GM23338 (cell line): ENCODE data around the gene HOXB4. TPM values are rescaled to one million over a fixed set of nuclear protein-coding genes. Genes with fewer than 3 reads are reported as not detected.

Experiments used
- ATAC-seq: fragments of 200-7000 bp; cut with Tn5 transposase; 3 replicates; pipeline ENCODE4 v1.9.1; 2020
- DNase-seq: peaks from one replicate; pipeline ENCODE4 v3.0.0-alpha.2; 2015; ENCODE audit warnings: low spot score
- H2AFZ ChIP-seq: fragments of 200-600 bp; sonication (generic); 2 replicates; pipeline ENCODE4 v1.8.0; 2016; ENCODE audit warnings: antibody characterized with exemption, mild to moderate bottlenecking, moderate library complexity
- H3F3A ChIP-seq: fragments of 200-600 bp; sonication (generic); replicated peaks from 2 replicates; pipeline ENCODE4 v1.8.0; 2017; ENCODE audit warnings: antibody characterized with exemption, mixed run types, low read depth
- H3K27ac ChIP-seq: fragments of 200-600 bp; sonication (generic); 2 replicates; pipeline ENCODE4 v1.6.1; 2016; ENCODE audit warnings: low read depth
- H3K27me3 ChIP-seq: fragments of 200-600 bp; sonication (generic); 2 replicates; pipeline ENCODE4 v1.8.0; 2016; ENCODE audit warnings: mild to moderate bottlenecking, mixed run types, moderate library complexity; ENCODE audit not compliant: insufficient read depth
- H3K36me3 ChIP-seq: fragments of 200-600 bp; sonication (generic); 2 replicates; pipeline ENCODE4 v1.8.0; 2016; ENCODE audit warnings: mild to moderate bottlenecking; ENCODE audit not compliant: insufficient read depth
- H3K4me1 ChIP-seq: fragments of 200-600 bp; sonication (generic); 2 replicates; pipeline ENCODE4 v1.8.0; 2016; ENCODE audit warnings: mild to moderate bottlenecking, moderate library complexity; ENCODE audit not compliant: insufficient read depth
- H3K4me2 ChIP-seq: fragments of 200-600 bp; sonication (generic); 2 replicates; pipeline ENCODE4 v1.7.1; 2017; ENCODE audit warnings: mixed run types
- H3K4me3 ChIP-seq: fragments of 200-600 bp; sonication (generic); 2 replicates; pipeline ENCODE4 v1.6.1; 2016; ENCODE audit warnings: mixed run types
- H3K79me2 ChIP-seq: fragments of 200-600 bp; sonication (generic); replicated peaks from 2 replicates; pipeline ENCODE4 v1.8.0; 2017; ENCODE audit warnings: mild to moderate bottlenecking; ENCODE audit not compliant: insufficient read depth
- H3K9me2 ChIP-seq: fragments of 200-600 bp; sonication (generic); 2 replicates; pipeline ENCODE4 v1.8.0; 2017; ENCODE audit not compliant: insufficient read depth
- H4K20me1 ChIP-seq: fragments of 200-600 bp; sonication (generic); replicated peaks from 2 replicates; pipeline ENCODE4 v1.8.0; 2017; ENCODE audit warnings: mild to moderate bottlenecking; ENCODE audit not compliant: insufficient read depth
- H3K27ac Mint-ChIP-seq: 2 replicates; pipeline ENCODE4 v1.8.0; 2020; ENCODE audit warnings: inconsistent platforms, mild to moderate bottlenecking, moderate library complexity, mixed read lengths
- H3K27me3 Mint-ChIP-seq: 3 replicates; pipeline ENCODE4 v1.8.0; 2022; ENCODE audit warnings: low read depth, mild to moderate bottlenecking, moderate library complexity, mixed read lengths, inconsistent platforms; ENCODE audit not compliant: insufficient read depth, poor library complexity
- H3K36me3 Mint-ChIP-seq: 3 replicates; pipeline ENCODE4 v1.8.0; 2021; ENCODE audit warnings: low read depth, mild to moderate bottlenecking, inconsistent platforms, moderate library complexity, mixed read lengths
- H3K4me1 Mint-ChIP-seq: 3 replicates; pipeline ENCODE4 v1.8.0; 2020; ENCODE audit warnings: mild to moderate bottlenecking, inconsistent platforms, mixed read lengths
- H3K4me3 Mint-ChIP-seq: 3 replicates; pipeline ENCODE4 v1.8.0; 2021; ENCODE audit warnings: moderate library complexity, mild to moderate bottlenecking, inconsistent platforms, mixed read lengths
- H3K9me3 Mint-ChIP-seq: 3 replicates; pipeline ENCODE4 v1.8.0; 2020; ENCODE audit warnings: moderate library complexity, mild to moderate bottlenecking, inconsistent platforms, mixed read lengths
- CTCF ChIP-seq, 2 experiments: fragments of 200-600 bp in 1 of 2; sonication (generic) in 1 of 2; conservative IDR thresholded peaks; 2 replicates each; pipeline versions ENCODE4 v1.5.1 to v1.6.1; 2016 to 2017; ENCODE audit warnings: antibody characterized with exemption in 2 of 2, low read depth in 2 of 2, mild to moderate bottlenecking in 2 of 2, moderate library complexity in 1 of 2
- ETS1 ChIP-seq: IDR thresholded peaks from 2 replicates; pipeline ENCODE4 v1.6.1; 2016; ENCODE audit warnings: antibody characterized with exemption
- EZH2 ChIP-seq: fragments of 200-600 bp; sonication (generic); IDR thresholded peaks from one replicate; pipeline ENCODE4 v1.8.0; 2017; ENCODE audit warnings: antibody characterized with exemption, mild to moderate bottlenecking, low read depth; ENCODE audit not compliant: unreplicated experiment
- NANOG ChIP-seq: IDR thresholded peaks from 2 replicates; pipeline ENCODE4 v1.6.1; 2016; ENCODE audit warnings: antibody characterized with exemption, borderline replicate concordance
- POLR2AphosphoS5 ChIP-seq: IDR thresholded peaks from 2 replicates; pipeline ENCODE4 v1.6.1; 2016; ENCODE audit warnings: antibody characterized with exemption, low read depth
- STAT1 ChIP-seq: IDR thresholded peaks from one replicate; pipeline ENCODE4 v1.6.1; 2016; ENCODE audit warnings: antibody characterized with exemption; ENCODE audit not compliant: unreplicated experiment
- ZNF114 ChIP-seq: fragments of 250-450 bp; sonication (Bioruptor Pico); IDR thresholded peaks from 2 replicates; pipeline ENCODE4 v1.5.0; 2020; ENCODE audit warnings: mild to moderate bottlenecking, moderate library complexity
- polyA plus RNA-seq: library from polyadenylated mRNA; unstranded; fragments of >200 nt; fragmentation: Nextera tagmentation; extraction: Ambion mirVana; gene quantifications from 2 replicates; pipeline ENCODE4 v1.2.1, GENCODE V29; 2016
- total RNA-seq: library from RNA; depleted of rRNA; stranded (reverse); fragments of >200 nt; shearing (Covaris generic); gene quantifications from 2 replicates; pipeline ENCODE4 v1.2.3, GENCODE V29; 2014

Gene HOXB4
- total and polyA plus RNA-seq, 2 experiments from 2014 or later, result not detected

DNA sequence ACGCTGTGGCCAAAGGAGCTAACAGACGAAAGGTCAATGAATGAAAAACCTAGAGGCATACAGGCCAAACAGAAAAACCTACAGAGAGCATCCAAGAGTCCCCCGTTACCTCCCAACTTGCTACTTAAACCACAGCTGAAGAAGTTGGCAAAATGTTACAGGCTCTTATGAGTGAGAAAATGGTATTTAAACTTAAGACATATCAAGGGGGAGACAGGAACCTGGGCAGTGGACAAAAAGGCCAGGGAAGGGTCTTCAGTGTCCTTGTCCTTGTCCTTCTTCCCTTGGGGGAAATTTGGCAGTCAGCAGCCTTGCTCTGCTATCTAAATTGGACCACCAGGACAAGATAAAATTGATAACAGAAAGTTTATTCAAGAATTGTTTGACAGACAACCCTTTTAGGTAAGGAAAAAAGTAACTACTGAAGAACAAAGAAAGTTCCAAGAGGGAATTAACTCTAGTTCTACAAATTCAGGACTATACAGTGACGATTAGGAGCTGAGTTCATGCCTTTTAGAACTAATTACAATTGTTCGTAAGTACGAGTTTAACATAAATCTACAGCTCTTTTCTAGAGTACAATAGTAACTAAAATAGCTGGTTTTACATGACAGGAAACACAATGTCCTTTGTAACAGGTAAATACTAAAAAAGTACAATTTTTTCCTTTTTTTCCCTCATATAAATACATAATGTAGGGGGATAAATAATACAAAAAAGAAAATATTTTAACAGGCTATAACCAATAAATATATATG is 29.4 kb downstream of the HOXB4 start:
- Mint-ChIP-seq H3K27me3 (peaks cover 100% of the 10 kb centered on the region), H3K4me1 (peaks cover 64% of the 10 kb centered on the region), H3K27ac (no peak overlapping the region), H3K36me3 (no peaks in the 10 kb centered on the region), H3K4me3 (no peak overlapping the region; the same call in 1 of the 3 replicates), H3K9me3 (no peaks in the 10 kb centered on the region; the same call in 2 of the 3 replicates)
- no peak overlapping the region for H3K27ac ChIP-seq
- peaks cover 100% of the 10 kb centered on the region for H3K27me3 ChIP-seq
- H3K4me3 ChIP-seq, result peak overlapping the region; percentile 15; the same call in 1 of the 2 replicates
- H3K4me1 ChIP-seq, result peaks cover 85% of the 10 kb centered on the region
- peaks cover 23% of the 10 kb centered on the region for H4K20me1 ChIP-seq
- TF ChIP-seq ETS1 (no peak), EZH2 (peak; percentile 32), NANOG (peak; percentile 38; the same call in 1 of the 2 replicates), STAT1 (no peak), ZNF114 (CRISPR knock-in tag) (no peak), CTCF (conservative IDR thresholded peaks at IDR 0.05; ENCODE audit: low read depth in 2 of 2) (no peak), POLR2AphosphoS5 (no peak)
- H3K4me2 ChIP-seq, result peak overlapping the region; percentile 61
- ATAC-seq (no peak), DNase-seq (no peak)
- H3K36me3 ChIP-seq, result no peaks in the 10 kb centered on the region
- no peaks in the 10 kb centered on the region for H3K79me2 ChIP-seq
- H2AFZ ChIP-seq, result no peak overlapping the region
- no peaks in the 10 kb centered on the region for H3K9me2 ChIP-seq
- H3F3A ChIP-seq, result peaks cover 33% of the 10 kb centered on the region

DNA sequence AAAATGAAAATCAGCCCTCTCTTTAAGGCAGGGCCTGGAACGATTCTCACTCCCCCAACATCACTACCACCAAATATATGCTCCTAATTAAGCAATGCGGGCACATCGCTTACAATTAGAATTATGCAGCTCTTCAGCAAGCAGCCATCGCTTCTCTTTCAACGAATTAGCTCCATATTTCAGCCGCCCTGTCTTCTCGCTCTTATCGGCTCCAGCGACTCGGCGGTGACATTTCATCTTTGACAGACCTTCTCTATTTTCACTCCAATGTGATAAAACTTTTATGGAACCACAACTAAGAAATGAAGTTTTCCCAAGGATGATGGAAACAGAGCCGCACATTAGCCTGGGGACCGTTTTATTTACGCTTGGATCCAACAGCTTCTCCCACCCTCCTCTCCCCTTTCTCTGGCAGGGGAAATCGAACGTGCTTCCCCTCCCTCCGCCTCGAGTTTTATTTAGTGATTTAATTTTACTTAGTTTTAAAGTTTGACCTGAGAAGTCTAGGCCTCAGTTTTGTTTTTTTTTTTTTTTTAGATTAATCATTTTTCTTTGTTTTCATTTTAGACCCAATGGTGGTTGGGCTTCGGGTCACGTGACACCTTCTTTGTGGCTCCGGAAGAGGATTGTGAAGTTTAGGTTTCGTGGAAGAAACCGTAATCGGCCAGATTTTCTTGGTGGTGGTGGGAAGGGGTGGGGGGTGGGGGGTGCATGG is 30.2 kb downstream of the HOXB4 start:
- peaks cover 31% of the 10 kb centered on the region for H3F3A ChIP-seq
- H3K9me2 ChIP-seq, result no peaks in the 10 kb centered on the region
- peaks cover 83% of the 10 kb centered on the region for H3K4me1 ChIP-seq
- DNase-seq, result peak; percentile 66
- no peak for ATAC-seq
- H3K27ac Mint-ChIP-seq, result no peak overlapping the region
- no peak overlapping the region for H3K27ac ChIP-seq
- no peak for TF ChIP-seq CTCF (conservative IDR thresholded peaks at IDR 0.05; ENCODE audit: low read depth in 2 of 2)
- TF ChIP-seq EZH2, result peak; percentile 62
- TF ChIP-seq POLR2AphosphoS5, result no peak
- TF ChIP-seq STAT1, result no peak
- H3K4me3 Mint-ChIP-seq, result peak overlapping the region; percentile 40; the same call in 2 of the 3 replicates
- peaks cover 99% of the 10 kb centered on the region for H3K27me3 Mint-ChIP-seq
- H3K79me2 ChIP-seq, result no peaks in the 10 kb centered on the region
- H3K36me3 ChIP-seq, result no peaks in the 10 kb centered on the region
- H2AFZ ChIP-seq, result no peak overlapping the region
- H3K4me2 ChIP-seq, result peak overlapping the region; percentile 61
- H3K27me3 ChIP-seq, result peaks cover 100% of the 10 kb centered on the region
- H3K4me1 Mint-ChIP-seq, result peaks cover 64% of the 10 kb centered on the region
- 0 out of 2 replicates have a peak overlapping the region, but pooled peaks have one; percentile 15 for H3K4me3 ChIP-seq
- no peaks in the 10 kb centered on the region; the same call in 1 of the 3 replicates for H3K9me3 Mint-ChIP-seq
- peaks cover 17% of the 10 kb centered on the region; the same call in 1 of the 2 replicates for H4K20me1 ChIP-seq
- no peaks in the 10 kb centered on the region; the same call in 2 of the 3 replicates for H3K36me3 Mint-ChIP-seq
